Measurements from ENCODE around the gene ATF4.

ATF4 gene

GRCh38 chr22:39518996-39519680 is 1.2 kb upstream of the ATF4 start:
- TF ChIP-seq FOXP2 (optimal IDR thresholded peaks at IDR 0.05; ENCODE audit: borderline replicate concordance, extremely low read depth, extremely low read length, insufficient read depth) = no peak
- TF ChIP-seq REST (IDR thresholded peaks at IDR 0.05; ENCODE audit: insufficient read depth in 1 of 2, low read depth in 2 of 2, low read length in 2 of 2) = no peak
- no peak for TF ChIP-seq TAF1 (IDR thresholded peaks at IDR 0.05; ENCODE audit: borderline replicate concordance, insufficient read depth, low read length)
- no peak for TF ChIP-seq POLR2AphosphoS5 (IDR thresholded peaks at IDR 0.05; ENCODE audit: low read depth, low read length)
- TF ChIP-seq SIN3A (IDR thresholded peaks at IDR 0.05; ENCODE audit: borderline replicate concordance, insufficient read depth, low read length) = 0 out of 2 replicates have a peak, but pooled peaks have one; percentile 47

GRCh38 chr22:39519681-39520225 is 609 bp upstream of the ATF4 start:
- TF ChIP-seq FOXP2 (optimal IDR thresholded peaks at IDR 0.05; ENCODE audit: borderline replicate concordance, extremely low read depth, extremely low read length, insufficient read depth) (peak; percentile 9), POLR2AphosphoS5 (IDR thresholded peaks at IDR 0.05; ENCODE audit: low read depth, low read length) (peak; percentile 61), TAF1 (IDR thresholded peaks at IDR 0.05; ENCODE audit: borderline replicate concordance, insufficient read depth, low read length) (no peak)

GRCh38 chr22:39521106-39521885 is 934 bp downstream of the ATF4 start:
- 0 out of 2 replicates have a peak, but pooled peaks have one; percentile 3 for TF ChIP-seq TAF1 (IDR thresholded peaks at IDR 0.05; ENCODE audit: borderline replicate concordance, insufficient read depth, low read length)
- TF ChIP-seq POLR2AphosphoS5 (IDR thresholded peaks at IDR 0.05; ENCODE audit: low read depth, low read length) = 0 out of 2 replicates have a peak, but pooled peaks have one; percentile 22

- TF ChIP-seq FOXP2 (optimal IDR thresholded peaks at IDR 0.05; ENCODE audit: borderline replicate concordance, extremely low read depth, extremely low read length, insufficient read depth) = no peak
- TF ChIP-seq SIN3A (IDR thresholded peaks at IDR 0.05; ENCODE audit: borderline replicate concordance, insufficient read depth, low read length) = no peak
- TF ChIP-seq POLR2AphosphoS5 (IDR thresholded peaks at IDR 0.05; ENCODE audit: low read depth, low read length) = peak; percentile 86
Measured at GRCh38 chr22:39522567-39523300, 2.4 kb downstream of the ATF4 start.

GRCh38 chr22:39524089-39524752 is 3.9 kb downstream of the ATF4 start:
- TF ChIP-seq POLR2AphosphoS5 (IDR thresholded peaks at IDR 0.05; ENCODE audit: low read depth, low read length) = peak; percentile 40
- no peak for TF ChIP-seq SIN3A (IDR thresholded peaks at IDR 0.05; ENCODE audit: borderline replicate concordance, insufficient read depth, low read length)

- TF ChIP-seq POLR2AphosphoS5 (IDR thresholded peaks at IDR 0.05; ENCODE audit: low read depth, low read length) = peak; percentile 30; the same call in 1 of the 2 replicates
- no peak for TF ChIP-seq SIN3A (IDR thresholded peaks at IDR 0.05; ENCODE audit: borderline replicate concordance, insufficient read depth, low read length)
Measured at GRCh38 chr22:39524753-39525657, 4.6 kb downstream of the ATF4 start.

- no peak for TF ChIP-seq TAF1 (IDR thresholded peaks at IDR 0.05; ENCODE audit: borderline replicate concordance, insufficient read depth, low read length)
- TF ChIP-seq FOXP2 (optimal IDR thresholded peaks at IDR 0.05; ENCODE audit: borderline replicate concordance, extremely low read depth, extremely low read length, insufficient read depth) = no peak
- TF ChIP-seq POLR2AphosphoS5 (IDR thresholded peaks at IDR 0.05; ENCODE audit: low read depth, low read length) = no peak
- no peak for TF ChIP-seq REST (IDR thresholded peaks at IDR 0.05; ENCODE audit: insufficient read depth in 1 of 2, low read depth in 2 of 2, low read length in 2 of 2)
- TF ChIP-seq SIN3A (IDR thresholded peaks at IDR 0.05; ENCODE audit: borderline replicate concordance, insufficient read depth, low read length) = no peak
Measured at GRCh38 chr22:39525658-39525975, 5.3 kb downstream of the ATF4 start.
